HUES6 (cell line): ENCODE results near the gene PRKG1.

ENCODE experiments used
- H3K27ac ChIP-seq: 2 replicates; pipeline ENCODE4 v1.7.0; 2013; ENCODE audit warnings: low read depth, mild to moderate bottlenecking, low read length, inconsistent platforms
- H3K27me3 ChIP-seq: 2 replicates; pipeline ENCODE4 v1.6.1; 2013; ENCODE audit warnings: low read length; ENCODE audit not compliant: control insufficient read depth, insufficient read depth
- H3K36me3 ChIP-seq: 2 replicates; pipeline ENCODE4 v1.6.1; 2013; ENCODE audit warnings: low read length; ENCODE audit not compliant: control insufficient read depth, insufficient read depth
- H3K4me1 ChIP-seq: 2 replicates; pipeline ENCODE4 v1.6.1; 2013; ENCODE audit warnings: low read length; ENCODE audit not compliant: control insufficient read depth, insufficient read depth
- H3K4me3 ChIP-seq: 2 replicates; pipeline ENCODE4 v1.5.1; 2013; ENCODE audit warnings: low read depth, low read length
- H3K9ac ChIP-seq: one replicate; pipeline ENCODE4 v1.6.1; 2013; ENCODE audit warnings: mild to moderate bottlenecking, low read length
- H3K9me3 ChIP-seq: 2 replicates; pipeline ENCODE4 v1.6.1; 2013; ENCODE audit warnings: low read depth, low read length; ENCODE audit not compliant: control insufficient read depth, insufficient read depth

Gene PRKG1

GRCh38 chr10:51308116-51308515, 233.8 kb downstream of the PRKG1 start:
- Histone ChIP-seq H3K27me3 (no peaks in the 10 kb centered on the region), H3K4me3 (no peak overlapping the region), H3K9ac (no peak overlapping the region), H3K9me3 (no peaks in the 10 kb centered on the region), H3K27ac (no peak overlapping the region), H3K36me3 (no peaks in the 10 kb centered on the region), H3K4me1 (no peaks in the 10 kb centered on the region)

GRCh38 chr10:51311228-51311627, 236.9 kb downstream of the PRKG1 start:
- Histone ChIP-seq H3K4me3 (no peak overlapping the region), H3K36me3 (no peaks in the 10 kb centered on the region), H3K9ac (no peak overlapping the region), H3K27ac (no peak overlapping the region), H3K9me3 (no peaks in the 10 kb centered on the region), H3K27me3 (no peaks in the 10 kb centered on the region), H3K4me1 (no peaks in the 10 kb centered on the region)

- Histone ChIP-seq H3K27me3 (no peaks in the 10 kb centered on the region), H3K9me3 (no peaks in the 10 kb centered on the region), H3K4me3 (no peak overlapping the region), H3K27ac (no peak overlapping the region), H3K36me3 (no peaks in the 10 kb centered on the region), H3K9ac (no peak overlapping the region), H3K4me1 (no peaks in the 10 kb centered on the region)
These were observed 238.5 kb downstream of the PRKG1 start for GRCh38 chr10:51312817-51313216.

- H3K4me1 ChIP-seq, result no peaks in the 10 kb centered on the region
- H3K27me3 ChIP-seq, result no peaks in the 10 kb centered on the region
- no peaks in the 10 kb centered on the region for H3K9me3 ChIP-seq
- H3K9ac ChIP-seq, result no peak overlapping the region
- H3K27ac ChIP-seq, result no peak overlapping the region
- H3K4me3 ChIP-seq, result no peak overlapping the region
- H3K36me3 ChIP-seq, result no peaks in the 10 kb centered on the region
These were observed 239.0 kb downstream of the PRKG1 start for GRCh38 chr10:51313251-51313650.

- H3K4me1 ChIP-seq, result no peaks in the 10 kb centered on the region
- H3K9me3 ChIP-seq, result no peaks in the 10 kb centered on the region
- H3K27me3 ChIP-seq, result no peaks in the 10 kb centered on the region
- H3K9ac ChIP-seq, result no peak overlapping the region
- H3K36me3 ChIP-seq, result no peaks in the 10 kb centered on the region
- H3K27ac ChIP-seq, result no peak overlapping the region
- H3K4me3 ChIP-seq, result no peak overlapping the region
These were observed 239.6 kb downstream of the PRKG1 start for GRCh38 chr10:51313773-51314478.

GRCh38 chr10:51314481-51314880, 240.2 kb downstream of the PRKG1 start:
- Histone ChIP-seq H3K9ac (no peak overlapping the region), H3K36me3 (no peaks in the 10 kb centered on the region), H3K4me1 (no peaks in the 10 kb centered on the region), H3K9me3 (no peaks in the 10 kb centered on the region), H3K27me3 (no peaks in the 10 kb centered on the region), H3K27ac (no peak overlapping the region), H3K4me3 (no peak overlapping the region)

- no peak overlapping the region for H3K4me3 ChIP-seq
- H3K36me3 ChIP-seq, result no peaks in the 10 kb centered on the region
- H3K27me3 ChIP-seq, result no peaks in the 10 kb centered on the region
- no peaks in the 10 kb centered on the region for H3K9me3 ChIP-seq
- no peak overlapping the region for H3K27ac ChIP-seq
- H3K4me1 ChIP-seq, result no peaks in the 10 kb centered on the region
- H3K9ac ChIP-seq, result no peak overlapping the region
These were observed 244.3 kb downstream of the PRKG1 start for GRCh38 chr10:51318399-51319172.

GRCh38 chr10:51319173-51319435, 244.8 kb downstream of the PRKG1 start:
- Histone ChIP-seq H3K36me3 (no peaks in the 10 kb centered on the region), H3K4me3 (no peak overlapping the region), H3K27ac (no peak overlapping the region), H3K9me3 (no peaks in the 10 kb centered on the region), H3K27me3 (no peaks in the 10 kb centered on the region), H3K9ac (no peak overlapping the region), H3K4me1 (no peaks in the 10 kb centered on the region)

GRCh38 chr10:51321300-51321699, 247.0 kb downstream of the PRKG1 start:
- H3K9me3 ChIP-seq, result no peaks in the 10 kb centered on the region
- H3K4me1 ChIP-seq, result no peaks in the 10 kb centered on the region
- no peaks in the 10 kb centered on the region for H3K27me3 ChIP-seq
- no peak overlapping the region for H3K9ac ChIP-seq
- no peaks in the 10 kb centered on the region for H3K36me3 ChIP-seq
- H3K27ac ChIP-seq, result no peak overlapping the region
- no peak overlapping the region for H3K4me3 ChIP-seq

GRCh38 chr10:51321980-51322379, 247.7 kb downstream of the PRKG1 start:
- Histone ChIP-seq H3K4me3 (no peak overlapping the region), H3K9me3 (no peaks in the 10 kb centered on the region), H3K4me1 (no peaks in the 10 kb centered on the region), H3K9ac (no peak overlapping the region), H3K36me3 (no peaks in the 10 kb centered on the region), H3K27ac (no peak overlapping the region), H3K27me3 (no peaks in the 10 kb centered on the region)

- Histone ChIP-seq H3K27ac (no peak overlapping the region), H3K36me3 (no peaks in the 10 kb centered on the region), H3K9ac (no peak overlapping the region), H3K4me1 (no peaks in the 10 kb centered on the region), H3K4me3 (no peak overlapping the region), H3K9me3 (no peaks in the 10 kb centered on the region), H3K27me3 (no peaks in the 10 kb centered on the region)
These were observed 251.4 kb downstream of the PRKG1 start for GRCh38 chr10:51325649-51326048.
